HCT116 (cell line): ENCODE data around the gene EXOC6B. TPM values are rescaled to one million over a fixed set of nuclear protein-coding genes. Genes with fewer than 3 reads are reported as not detected.

Source experiments
- ATAC-seq: fragments of 200-7000 bp; cut with Tn5 transposase; 2 replicates; pipeline ENCODE4 v1.9.1; 2020; ENCODE audit warnings: mild to moderate bottlenecking, moderate library complexity
- BruUV-seq: library from RNA; stranded (reverse); fragments of 400-500 nt; replicated peaks from 2 replicates; lab custom pipeline; 2021; lab: Mats Ljungman, UMichigan
- CTCF ChIA-PET: fragments of 300-600 bp; sonication (Branson Sonifier 250); formaldehyde crosslinking; loops from one replicate; lab custom pipeline; 2021; ENCODE audit warnings: antibody characterized with exemption; lab: Charles Lee
- POLR2A ChIA-PET: fragments of 300-600, 350-600 bp; sonication (Branson Sonifier 250); formaldehyde crosslinking; loops from one replicate; lab custom pipeline; 2021; ENCODE audit warnings: antibody characterized with exemption; lab: Charles Lee
- RAD21 ChIA-PET, 2 experiments: fragments of 300-600 bp; sonication (Branson Sonifier 250); formaldehyde crosslinking; loops; one replicate each; lab custom pipeline; 2023; ENCODE audit warnings: low total read pairs in 2 of 2; ENCODE audit not compliant: uncharacterized antibody in 2 of 2, unreplicated experiment in 2 of 2, low non-redundant PET in 1 of 2; lab: Charles Lee
- DNase-seq: peaks from one replicate; pipeline ENCODE4 v3.0.0-alpha.2; 2010; ENCODE audit warnings: low read depth, low spot score
- H2AFZ ChIP-seq: fragments of 200-600 bp; shearing (Covaris generic), sonication (generic); 2 replicates; pipeline ENCODE4 v1.6.1; 2017; ENCODE audit warnings: low read depth, mixed run types, mixed read lengths, antibody characterized with exemption, low read length; ENCODE audit not compliant: poor library complexity, severe bottlenecking
- H3K27ac ChIP-seq: 2 replicates; pipeline ENCODE4 v1.5.1; 2012; ENCODE audit warnings: low read depth, low read length
- H3K27me3 ChIP-seq: fragments of 200-600 bp; sonication (generic); 2 replicates; pipeline ENCODE4 v1.6.1; 2016; ENCODE audit warnings: mixed run types, low read length, mixed read lengths; ENCODE audit not compliant: insufficient read depth
- H3K36me3 ChIP-seq, 2 experiments: fragments of 200-500 bp in 1 of 2; fragments of 200-600 bp in 1 of 2; sonication (Bioruptor generic) in 1 of 2; sonication (generic) in 1 of 2; 2 replicates each; pipeline versions ENCODE4 v1.5.1 to v1.6.1; 2014 to 2016; ENCODE audit warnings: low read length in 2 of 2, inconsistent platforms in 1 of 2, mixed read lengths in 1 of 2, mixed run types in 1 of 2; ENCODE audit not compliant: insufficient read depth in 2 of 2, control insufficient read depth in 1 of 2
- H3K4me1 ChIP-seq, 2 experiments: fragments of 200-600 bp in 1 of 2; sonication (generic) in 1 of 2; 2 replicates each; pipeline versions ENCODE4 v1.5.1 to v1.6.1; 2012 to 2017; ENCODE audit warnings: low read length in 2 of 2, inconsistent platforms in 1 of 2, mild to moderate bottlenecking in 1 of 2, mixed read lengths in 1 of 2, mixed run types in 1 of 2, moderate library complexity in 1 of 2; ENCODE audit not compliant: insufficient read depth in 2 of 2, control insufficient read depth in 1 of 2
- H3K4me2 ChIP-seq: fragments of 200-600 bp; sonication (generic); 2 replicates; pipeline ENCODE4 v1.6.1; 2017; ENCODE audit warnings: mixed run types, low read length, mixed read lengths
- H3K4me3 ChIP-seq, 2 experiments: fragments of 200-600 bp in 1 of 2; sonication (generic) in 1 of 2; replicated peaks in 1 of 2; 2 replicates each; pipeline ENCODE4 v1.5.1; 2011 to 2016; ENCODE audit warnings: low read length in 2 of 2, control low read depth in 1 of 2, low read depth in 1 of 2, mild to moderate bottlenecking in 1 of 2, mixed read lengths in 1 of 2, mixed run types in 1 of 2
- H3K79me2 ChIP-seq: fragments of 200-600 bp; sonication (generic); 2 replicates; pipeline ENCODE4 v1.6.1; 2017; ENCODE audit warnings: mild to moderate bottlenecking, mixed run types, low read length, moderate library complexity, mixed read lengths; ENCODE audit not compliant: insufficient read depth
- H3K9ac ChIP-seq: fragments of 200-600 bp; sonication (generic); 2 replicates; pipeline ENCODE4 v1.6.1; 2016; ENCODE audit warnings: low read length, mixed read lengths
- H3K9me2 ChIP-seq: fragments of 200-600 bp; sonication (generic), shearing (Covaris generic); 2 replicates; pipeline ENCODE4 v1.6.1; 2017; ENCODE audit warnings: mixed run types, mild to moderate bottlenecking, moderate library complexity; ENCODE audit not compliant: insufficient read depth
- H3K9me3 ChIP-seq, 2 experiments: fragments of 200-500 bp in 1 of 2; fragments of 200-600 bp in 1 of 2; sonication (Bioruptor generic) in 1 of 2; sonication (generic) in 1 of 2; 2 replicates each; pipeline ENCODE4 v1.6.1; 2014 to 2017; ENCODE audit warnings: low read length in 2 of 2, mixed read lengths in 2 of 2, inconsistent platforms in 1 of 2, low read depth in 1 of 2, mild to moderate bottlenecking in 1 of 2, mixed run types in 1 of 2, moderate library complexity in 1 of 2; ENCODE audit not compliant: control insufficient read depth in 1 of 2, insufficient read depth in 1 of 2
- H4K20me1 ChIP-seq: fragments of 200-600 bp; sonication (generic), shearing (Covaris generic); 2 replicates; pipeline ENCODE4 v1.6.1; 2017; ENCODE audit warnings: mixed run types, mild to moderate bottlenecking, moderate library complexity; ENCODE audit not compliant: insufficient read depth
- CBX3 ChIP-seq: IDR thresholded peaks from 2 replicates; pipeline ENCODE4 v1.6.1; 2012; ENCODE audit warnings: low read depth
- CEBPB ChIP-seq: IDR thresholded peaks from 2 replicates; pipeline ENCODE4 v1.6.1; 2012; ENCODE audit warnings: low read depth
- EGR1 ChIP-seq: IDR thresholded peaks from 2 replicates; pipeline ENCODE4 v1.6.1; 2012; ENCODE audit warnings: low read depth
- EZH2 ChIP-seq: fragments of 200-600 bp; sonication (generic); IDR thresholded peaks from 2 replicates; pipeline ENCODE4 v1.6.1; 2017; ENCODE audit warnings: antibody characterized with exemption, mixed run types
- FOSL1 ChIP-seq: IDR thresholded peaks from 2 replicates; pipeline ENCODE4 v1.6.1; 2012; ENCODE audit warnings: low read depth
- RAD21 ChIP-seq: IDR thresholded peaks from 2 replicates; pipeline ENCODE4 v1.6.1; 2012; ENCODE audit warnings: low read depth, mild to moderate bottlenecking
- SRF ChIP-seq: IDR thresholded peaks from 2 replicates; pipeline ENCODE4 v1.6.1; 2012; ENCODE audit warnings: low read depth
- intact Hi-C: fragments of 100-400 bp; cut with micrococcal nuclease; formaldehyde crosslinking; loops from 2 replicates; pipeline ENCODE4 v1.10.0; 2022
- total RNA-seq: library from RNA; stranded (reverse); gene quantifications from one replicate; pipeline ENCODE4 v1.2.1, GENCODE V29; 2021; ENCODE audit not compliant: unreplicated experiment
- TF ChIP-seq, protein P1 (sequence below), 3 experiments: fragments of 200-600 bp in 1 of 3; sonication (generic) in 1 of 3; IDR thresholded peaks in 2 of 3; conservative IDR thresholded peaks in 1 of 3; 2 replicates each; pipeline ENCODE4 v1.5.1; 2012 to 2017; ENCODE audit warnings: low read depth in 2 of 3, low read length in 2 of 3, antibody characterized with exemption in 1 of 3, borderline replicate concordance in 1 of 3, control low read depth in 1 of 3, mild to moderate bottlenecking in 1 of 3, mixed read lengths in 1 of 3, mixed run types in 1 of 3, moderate library complexity in 1 of 3; ENCODE audit not compliant: insufficient read depth in 1 of 3
- TF ChIP-seq, protein P2 (sequence below): IDR thresholded peaks from 2 replicates; pipeline ENCODE4 v1.6.1; 2012
- TF ChIP-seq, protein P3 (sequence below): IDR thresholded peaks from 2 replicates; pipeline ENCODE4 v1.6.1; 2012
- TF ChIP-seq, protein P4 (sequence below): IDR thresholded peaks from 2 replicates; pipeline ENCODE4 v1.6.1; 2012; ENCODE audit warnings: low read depth

EXOC6B gene
- total RNA-seq, 1 experiment from 2014 or later: 25.4 TPM

DNA sequence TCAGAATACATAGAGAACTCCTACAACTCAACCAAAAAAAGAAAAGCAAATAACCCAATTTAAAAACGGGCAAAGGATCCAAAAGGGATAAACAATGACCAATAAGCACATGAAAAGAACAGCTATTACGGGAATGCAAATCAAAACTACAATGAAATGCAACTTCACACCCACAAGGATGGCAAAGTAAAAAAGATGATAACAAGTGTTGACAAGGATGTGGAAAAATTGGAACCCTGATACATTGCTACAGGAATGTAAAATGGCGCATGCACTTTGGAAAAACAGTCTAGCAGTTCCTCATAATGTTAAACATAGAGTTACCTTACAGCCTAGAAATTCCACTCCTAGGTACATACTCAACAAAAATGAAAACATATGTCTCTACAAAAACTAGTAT lies 4.7 kb downstream of the EXOC6B start:
- POLR2A ChIA-PET: no interaction called here
- CTCF ChIA-PET: no interaction called here

More for the DNA sequence above, 4.7 kb downstream of the EXOC6B start:
- no peak overlapping the region for H2AFZ ChIP-seq
- no peak overlapping the region for H3K4me3 ChIP-seq
- H3K27me3 ChIP-seq: no peaks in the 10 kb centered on the region
- TF ChIP-seq RAD21 (no peak), EZH2 (no peak), EGR1 (no peak), FOSL1 (no peak), SRF (no peak), CEBPB (no peak), CBX3 (no peak)
- TF ChIP-seq, protein P1, sequence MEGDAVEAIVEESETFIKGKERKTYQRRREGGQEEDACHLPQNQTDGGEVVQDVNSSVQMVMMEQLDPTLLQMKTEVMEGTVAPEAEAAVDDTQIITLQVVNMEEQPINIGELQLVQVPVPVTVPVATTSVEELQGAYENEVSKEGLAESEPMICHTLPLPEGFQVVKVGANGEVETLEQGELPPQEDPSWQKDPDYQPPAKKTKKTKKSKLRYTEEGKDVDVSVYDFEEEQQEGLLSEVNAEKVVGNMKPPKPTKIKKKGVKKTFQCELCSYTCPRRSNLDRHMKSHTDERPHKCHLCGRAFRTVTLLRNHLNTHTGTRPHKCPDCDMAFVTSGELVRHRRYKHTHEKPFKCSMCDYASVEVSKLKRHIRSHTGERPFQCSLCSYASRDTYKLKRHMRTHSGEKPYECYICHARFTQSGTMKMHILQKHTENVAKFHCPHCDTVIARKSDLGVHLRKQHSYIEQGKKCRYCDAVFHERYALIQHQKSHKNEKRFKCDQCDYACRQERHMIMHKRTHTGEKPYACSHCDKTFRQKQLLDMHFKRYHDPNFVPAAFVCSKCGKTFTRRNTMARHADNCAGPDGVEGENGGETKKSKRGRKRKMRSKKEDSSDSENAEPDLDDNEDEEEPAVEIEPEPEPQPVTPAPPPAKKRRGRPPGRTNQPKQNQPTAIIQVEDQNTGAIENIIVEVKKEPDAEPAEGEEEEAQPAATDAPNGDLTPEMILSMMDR (IDR thresholded peaks at IDR 0.05 in 2 of 3, conservative IDR thresholded peaks at IDR 0.05 in 1 of 3; ENCODE audit: borderline replicate concordance in 1 of 3, insufficient read depth in 1 of 3, low read depth in 2 of 3, low read length in 2 of 3): no peak
- TF ChIP-seq, protein P2, sequence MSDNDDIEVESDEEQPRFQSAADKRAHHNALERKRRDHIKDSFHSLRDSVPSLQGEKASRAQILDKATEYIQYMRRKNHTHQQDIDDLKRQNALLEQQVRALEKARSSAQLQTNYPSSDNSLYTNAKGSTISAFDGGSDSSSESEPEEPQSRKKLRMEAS: no peak
- TF ChIP-seq, protein P3, sequence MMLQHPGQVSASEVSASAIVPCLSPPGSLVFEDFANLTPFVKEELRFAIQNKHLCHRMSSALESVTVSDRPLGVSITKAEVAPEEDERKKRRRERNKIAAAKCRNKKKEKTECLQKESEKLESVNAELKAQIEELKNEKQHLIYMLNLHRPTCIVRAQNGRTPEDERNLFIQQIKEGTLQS: no peak
- TF ChIP-seq, protein P4, sequence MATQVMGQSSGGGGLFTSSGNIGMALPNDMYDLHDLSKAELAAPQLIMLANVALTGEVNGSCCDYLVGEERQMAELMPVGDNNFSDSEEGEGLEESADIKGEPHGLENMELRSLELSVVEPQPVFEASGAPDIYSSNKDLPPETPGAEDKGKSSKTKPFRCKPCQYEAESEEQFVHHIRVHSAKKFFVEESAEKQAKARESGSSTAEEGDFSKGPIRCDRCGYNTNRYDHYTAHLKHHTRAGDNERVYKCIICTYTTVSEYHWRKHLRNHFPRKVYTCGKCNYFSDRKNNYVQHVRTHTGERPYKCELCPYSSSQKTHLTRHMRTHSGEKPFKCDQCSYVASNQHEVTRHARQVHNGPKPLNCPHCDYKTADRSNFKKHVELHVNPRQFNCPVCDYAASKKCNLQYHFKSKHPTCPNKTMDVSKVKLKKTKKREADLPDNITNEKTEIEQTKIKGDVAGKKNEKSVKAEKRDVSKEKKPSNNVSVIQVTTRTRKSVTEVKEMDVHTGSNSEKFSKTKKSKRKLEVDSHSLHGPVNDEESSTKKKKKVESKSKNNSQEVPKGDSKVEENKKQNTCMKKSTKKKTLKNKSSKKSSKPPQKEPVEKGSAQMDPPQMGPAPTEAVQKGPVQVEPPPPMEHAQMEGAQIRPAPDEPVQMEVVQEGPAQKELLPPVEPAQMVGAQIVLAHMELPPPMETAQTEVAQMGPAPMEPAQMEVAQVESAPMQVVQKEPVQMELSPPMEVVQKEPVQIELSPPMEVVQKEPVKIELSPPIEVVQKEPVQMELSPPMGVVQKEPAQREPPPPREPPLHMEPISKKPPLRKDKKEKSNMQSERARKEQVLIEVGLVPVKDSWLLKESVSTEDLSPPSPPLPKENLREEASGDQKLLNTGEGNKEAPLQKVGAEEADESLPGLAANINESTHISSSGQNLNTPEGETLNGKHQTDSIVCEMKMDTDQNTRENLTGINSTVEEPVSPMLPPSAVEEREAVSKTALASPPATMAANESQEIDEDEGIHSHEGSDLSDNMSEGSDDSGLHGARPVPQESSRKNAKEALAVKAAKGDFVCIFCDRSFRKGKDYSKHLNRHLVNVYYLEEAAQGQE: no peak
- intact Hi-C loops: loop anchor here (5.0 kb wide), 1 partner anchor 44 kb away; no protein-coding TSS in a partner anchor
- RAD21 ChIA-PET: no interaction called here
- ATAC-seq: no peak
- no peak overlapping the region for H3K9ac ChIP-seq
- no peak for DNase-seq
- no peaks in the 10 kb centered on the region for H3K9me3 ChIP-seq
- peaks cover 1% of the 10 kb centered on the region; the same call in 1 of the 2 replicates for H3K9me2 ChIP-seq
- BruUV-seq: no TSS peak
- 0 out of 2 replicates have a peak, but pooled peaks cover 13% of the 10 kb centered on the region for H3K79me2 ChIP-seq
- no peaks in the 10 kb centered on the region for H4K20me1 ChIP-seq
- H3K36me3 ChIP-seq: no peaks in the 10 kb centered on the region
- H3K4me2 ChIP-seq: no peak overlapping the region
- no peak overlapping the region for H3K27ac ChIP-seq
- H3K4me1 ChIP-seq: peaks cover 4 to 16% of the 10 kb centered on the region in 2 experiments; a peak in 3 of 4 replicates
